Nephron (organoid): Measurements from ENCODE around the gene TRAF5.

Source experiments
- H3K27ac Mint-ChIP-seq, 3 experiments: 2 replicates each; pipeline ENCODE4 v1.8.0; 2020; ENCODE audit warnings: mixed read lengths in 3 of 3, mild to moderate bottlenecking in 2 of 3, moderate library complexity in 1 of 3
- H3K27me3 Mint-ChIP-seq: 2 replicates; pipeline ENCODE4 v1.8.0; 2021; ENCODE audit warnings: low read depth, mild to moderate bottlenecking, moderate library complexity, mixed read lengths
- H3K36me3 Mint-ChIP-seq: 2 replicates; pipeline ENCODE4 v1.8.0; 2020; ENCODE audit warnings: low read depth, mixed read lengths
- H3K4me1 Mint-ChIP-seq: 2 replicates; pipeline ENCODE4 v1.8.0; 2020; ENCODE audit warnings: mixed read lengths
- H3K4me3 Mint-ChIP-seq, 3 experiments: 2 replicates each; pipeline ENCODE4 v1.8.0; 2020; ENCODE audit warnings: mild to moderate bottlenecking in 3 of 3, mixed read lengths in 3 of 3, moderate library complexity in 2 of 3
- H3K9me3 Mint-ChIP-seq: 2 replicates; pipeline ENCODE4 v1.8.0; 2020; ENCODE audit warnings: mixed read lengths
- TF ChIP-seq, protein P1 (sequence below), 3 experiments: fragments of 200-600 bp; sonication (generic); IDR thresholded peaks; one replicate each; pipeline ENCODE4 v1.5.0; 2021; ENCODE audit warnings: antibody characterized with exemption in 3 of 3; ENCODE audit not compliant: unreplicated experiment in 3 of 3

Gene TRAF5

DNA sequence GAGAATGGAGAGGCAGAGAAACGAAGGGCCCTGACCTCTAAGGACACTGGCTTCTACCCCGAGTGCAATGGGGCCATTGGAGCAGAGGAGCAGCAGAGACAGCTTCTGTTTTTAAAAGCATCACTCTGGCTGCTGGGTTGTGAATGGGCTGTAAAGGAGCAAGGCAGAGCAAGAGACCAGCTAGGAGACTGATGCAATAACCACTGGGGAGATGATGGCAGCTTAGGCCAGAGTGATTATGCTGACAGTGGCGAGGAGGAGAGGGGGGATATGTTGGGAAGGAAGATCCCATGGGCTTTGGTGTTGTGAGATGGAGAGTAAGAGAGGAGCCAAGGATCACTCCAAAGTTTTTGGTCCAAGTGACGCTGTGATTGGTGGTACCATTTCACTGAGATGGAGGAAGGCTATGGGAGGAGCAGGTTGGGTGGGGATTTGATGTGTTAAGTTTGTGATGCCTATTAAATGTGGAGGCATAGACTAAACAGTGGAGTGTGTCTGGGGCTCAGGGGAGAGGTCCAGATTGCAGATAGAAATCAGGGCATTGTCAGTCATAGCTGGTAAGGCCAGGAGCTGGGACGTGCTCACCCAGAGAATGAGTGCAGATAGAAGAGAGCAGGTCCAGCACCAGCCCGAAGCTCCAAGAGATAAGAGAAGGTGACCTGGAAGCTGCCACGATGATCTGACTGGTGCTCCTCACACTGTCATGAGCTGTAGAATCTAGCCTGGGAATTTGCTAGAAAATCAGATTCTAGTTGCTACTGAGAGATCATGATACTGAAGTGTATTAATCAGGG is 11.0 kb downstream of the TRAF5 start:
- TF ChIP-seq, protein P1, sequence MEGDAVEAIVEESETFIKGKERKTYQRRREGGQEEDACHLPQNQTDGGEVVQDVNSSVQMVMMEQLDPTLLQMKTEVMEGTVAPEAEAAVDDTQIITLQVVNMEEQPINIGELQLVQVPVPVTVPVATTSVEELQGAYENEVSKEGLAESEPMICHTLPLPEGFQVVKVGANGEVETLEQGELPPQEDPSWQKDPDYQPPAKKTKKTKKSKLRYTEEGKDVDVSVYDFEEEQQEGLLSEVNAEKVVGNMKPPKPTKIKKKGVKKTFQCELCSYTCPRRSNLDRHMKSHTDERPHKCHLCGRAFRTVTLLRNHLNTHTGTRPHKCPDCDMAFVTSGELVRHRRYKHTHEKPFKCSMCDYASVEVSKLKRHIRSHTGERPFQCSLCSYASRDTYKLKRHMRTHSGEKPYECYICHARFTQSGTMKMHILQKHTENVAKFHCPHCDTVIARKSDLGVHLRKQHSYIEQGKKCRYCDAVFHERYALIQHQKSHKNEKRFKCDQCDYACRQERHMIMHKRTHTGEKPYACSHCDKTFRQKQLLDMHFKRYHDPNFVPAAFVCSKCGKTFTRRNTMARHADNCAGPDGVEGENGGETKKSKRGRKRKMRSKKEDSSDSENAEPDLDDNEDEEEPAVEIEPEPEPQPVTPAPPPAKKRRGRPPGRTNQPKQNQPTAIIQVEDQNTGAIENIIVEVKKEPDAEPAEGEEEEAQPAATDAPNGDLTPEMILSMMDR (IDR thresholded peaks at IDR 0.05; ENCODE audit: unreplicated experiment in 3 of 3) = no peak
- no peak overlapping the region for H3K27ac Mint-ChIP-seq

DNA sequence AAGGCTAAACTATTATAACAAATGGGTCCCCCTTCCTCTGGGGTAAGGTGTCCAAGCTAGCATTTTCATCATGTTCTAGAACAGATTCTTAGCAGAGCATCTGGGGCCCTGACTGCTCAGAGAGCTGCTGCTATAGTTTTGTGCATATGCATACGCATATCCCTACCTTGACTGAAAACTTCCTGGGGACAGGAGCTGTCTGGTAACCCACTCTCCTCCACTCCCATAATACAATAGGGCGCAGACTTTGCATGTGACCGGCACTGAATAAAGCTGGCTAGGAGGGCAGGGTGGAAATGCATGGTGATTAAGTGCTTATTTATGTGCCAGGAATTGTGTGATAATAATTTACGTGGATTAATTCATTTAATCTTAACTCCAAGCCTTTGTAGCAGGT is 11.6 kb downstream of the TRAF5 start:
- H3K36me3 Mint-ChIP-seq = no peaks in the 10 kb centered on the region
- peaks cover 4% of the 10 kb centered on the region for H3K27me3 Mint-ChIP-seq
- H3K9me3 Mint-ChIP-seq = no peaks in the 10 kb centered on the region
- no peak overlapping the region for H3K27ac Mint-ChIP-seq
- peaks cover 40% of the 10 kb centered on the region for H3K4me1 Mint-ChIP-seq
- TF ChIP-seq, protein P1 (IDR thresholded peaks at IDR 0.05; ENCODE audit: unreplicated experiment in 3 of 3) = no peak
- no peak overlapping the region for H3K4me3 Mint-ChIP-seq

More for the DNA sequence above, 11.0 kb downstream of the TRAF5 start:
- Mint-ChIP-seq H3K9me3 (no peaks in the 10 kb centered on the region), H3K27me3 (peaks cover 7% of the 10 kb centered on the region), H3K36me3 (no peaks in the 10 kb centered on the region), H3K4me3 (no peak overlapping the region), H3K4me1 (peaks cover 44% of the 10 kb centered on the region)

- Mint-ChIP-seq H3K27ac (no peak overlapping the region), H3K4me3 (no peak overlapping the region), H3K4me1 (peaks cover 35% of the 10 kb centered on the region), H3K9me3 (no peaks in the 10 kb centered on the region), H3K27me3 (peaks cover 4% of the 10 kb centered on the region), H3K36me3 (no peaks in the 10 kb centered on the region)
- TF ChIP-seq, protein P1 (IDR thresholded peaks at IDR 0.05; ENCODE audit: unreplicated experiment in 3 of 3) = no peak
Measured at GRCh38 chr1:211339631-211340041, 13.0 kb downstream of the TRAF5 start.

DNA sequence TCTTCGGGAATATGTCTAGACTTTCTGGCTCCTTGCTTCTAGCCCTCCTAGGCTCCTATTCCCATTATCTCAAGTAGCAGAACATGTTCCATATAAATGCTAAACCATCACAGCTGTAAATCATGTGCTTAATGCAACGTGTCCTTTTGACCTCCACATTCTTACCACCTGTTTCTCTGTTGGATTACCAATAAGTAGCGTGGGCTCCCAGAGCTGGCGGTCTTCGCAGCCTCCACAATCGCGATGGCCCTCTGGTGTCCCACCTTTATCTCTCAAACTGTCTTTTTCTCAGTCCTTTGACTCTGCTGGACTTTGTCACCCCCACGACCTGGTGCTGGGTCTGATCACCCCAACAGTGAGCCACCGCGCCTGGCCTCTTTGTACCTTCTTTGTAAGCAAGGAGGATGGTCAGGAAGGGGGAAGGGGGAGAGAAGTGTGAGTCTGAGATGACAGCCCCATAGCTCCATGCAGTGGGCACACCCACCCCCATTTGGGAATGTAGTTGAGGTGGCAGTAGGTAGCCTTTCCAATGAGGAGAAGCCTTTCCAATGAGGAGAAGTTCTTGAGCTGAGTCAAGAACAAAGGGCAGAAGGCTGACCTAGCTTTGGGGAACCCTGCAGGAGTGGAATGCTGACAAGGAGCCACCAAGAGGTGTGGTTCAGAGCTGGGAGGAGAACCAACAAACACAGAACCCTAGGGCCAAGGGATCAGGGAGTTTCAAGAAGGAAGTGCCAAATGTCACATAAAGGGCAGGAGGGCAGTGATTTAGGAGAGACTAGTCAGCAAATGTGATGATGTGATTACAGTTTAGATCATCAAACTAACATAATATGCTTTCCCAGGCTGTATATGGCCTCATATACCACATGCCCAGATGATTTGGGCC is 14.2 kb downstream of the TRAF5 start:
- Mint-ChIP-seq H3K36me3 (no peaks in the 10 kb centered on the region), H3K9me3 (no peaks in the 10 kb centered on the region), H3K27me3 (peaks cover 4% of the 10 kb centered on the region), H3K27ac (no peak overlapping the region), H3K4me3 (no peak overlapping the region), H3K4me1 (peaks cover 27% of the 10 kb centered on the region)
- TF ChIP-seq, protein P1 (IDR thresholded peaks at IDR 0.05; ENCODE audit: unreplicated experiment in 3 of 3) = no peak

GRCh38 chr1:211341999-211342398 is 15.4 kb downstream of the TRAF5 start:
- no peaks in the 10 kb centered on the region for H3K9me3 Mint-ChIP-seq
- peaks cover 4% of the 10 kb centered on the region for H3K27me3 Mint-ChIP-seq
- H3K4me3 Mint-ChIP-seq = no peak overlapping the region
- peaks cover 23% of the 10 kb centered on the region for H3K4me1 Mint-ChIP-seq
- H3K27ac Mint-ChIP-seq = no peak overlapping the region
- H3K36me3 Mint-ChIP-seq = no peaks in the 10 kb centered on the region
- TF ChIP-seq, protein P1 (IDR thresholded peaks at IDR 0.05; ENCODE audit: unreplicated experiment in 3 of 3) = no peak
